Vagina (tissue), 2 donors: Measurements from ENCODE around the gene CDC14A. TPM values are rescaled to one million over a fixed set of nuclear protein-coding genes. Genes with fewer than 3 reads are reported as not detected.

ENCODE experiments used
- DNase-seq, 2 donors: peaks; one replicate each; pipeline ENCODE4 v3.0.0-alpha.2; 2017; ENCODE audit errors: extremely low spot score in 2 of 2
- H3K27ac ChIP-seq: fragments of 200-600 bp; sonication (generic); one replicate; pipeline ENCODE4 v1.5.1; 2019
- H3K27me3 ChIP-seq: fragments of 200-600 bp; sonication (generic); one replicate; pipeline ENCODE4 v1.5.1; 2019
- H3K36me3 ChIP-seq, 2 donors: fragments of 200-600 bp; sonication (generic); one replicate each; pipeline ENCODE4 v1.5.1; 2017 to 2019
- H3K4me1 ChIP-seq: fragments of 200-600 bp; sonication (generic); one replicate; pipeline ENCODE4 v1.5.1; 2019
- H3K4me3 ChIP-seq, 2 donors: fragments of 200-600 bp; sonication (generic); 1 replicate in 1 of 2; 2 replicates in 1 of 2; pipeline ENCODE4 v1.5.1; 2016 to 2019
- H3K9me3 ChIP-seq: fragments of 200-600 bp; sonication (generic); one replicate; pipeline ENCODE4 v1.5.1; 2019
- POLR2A ChIP-seq, 2 donors: fragments of 450-650 bp; IDR thresholded peaks; one replicate each; pipeline ENCODE4 v1.6.1; 2017; ENCODE audit warnings: antibody characterized with exemption in 2 of 2, mild to moderate bottlenecking in 2 of 2, moderate library complexity in 2 of 2
- POLR2AphosphoS5 ChIP-seq, 2 donors: sonication (generic); formaldehyde crosslinking; IDR thresholded peaks; one replicate each; pipeline ENCODE4 v1.9.0; 2017; ENCODE audit warnings: antibody characterized with exemption in 2 of 2, mild to moderate bottlenecking in 2 of 2, low read depth in 1 of 2; ENCODE audit not compliant: insufficient read depth in 1 of 2
- intact Hi-C: fragments of 100-400 bp; cut with DNase I; formaldehyde crosslinking; loops from one replicate; pipeline ENCODE4 v1.15.1; 2023
- total RNA-seq: library from RNA; depleted of rRNA; stranded (reverse); fragments of >200 nt; gene quantifications from one replicate; pipeline ENCODE4 v1.2.3, GENCODE V29; 2016
- TF ChIP-seq, protein P1 (sequence below), 3 experiments: fragments of 450-650 bp in 2 of 3; fragments of 200-600 bp in 1 of 3; sonication (generic) in 1 of 3; IDR thresholded peaks; one replicate each; pipeline ENCODE4 v1.5.1; 2017 to 2019; ENCODE audit warnings: antibody characterized with exemption in 3 of 3, mild to moderate bottlenecking in 2 of 3, moderate library complexity in 2 of 3

CDC14A gene
- total RNA-seq, 1 donor from 2014 or later = 14.5 TPM

DNA sequence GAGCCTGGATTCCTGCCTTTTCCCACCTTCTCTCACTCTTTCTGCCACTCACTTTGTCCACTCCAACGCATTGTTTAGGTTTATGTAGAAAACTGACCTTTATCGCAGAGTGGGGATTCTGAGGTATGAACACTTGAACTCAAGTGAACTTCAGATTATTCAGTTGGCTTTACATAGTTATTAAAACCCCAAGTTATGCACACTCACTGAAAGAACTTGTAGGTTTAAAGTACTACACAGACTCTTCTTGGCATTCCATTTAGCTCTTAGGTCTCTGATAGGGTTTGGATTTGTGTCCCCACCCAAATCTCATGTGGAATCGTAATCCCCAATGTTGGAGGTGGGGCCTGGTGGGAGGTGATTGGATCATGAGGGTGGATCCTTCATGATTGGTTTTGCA lies 46.4 kb upstream of the CDC14A start:
- intact Hi-C loops = no loop called here
- no peaks in the 10 kb centered on the region for H3K36me3 ChIP-seq
- no peak for DNase-seq
- no peak for TF ChIP-seq POLR2AphosphoS5 (IDR thresholded peaks at IDR 0.05; ENCODE audit: insufficient read depth in 1 of 2, low read depth in 1 of 2)
- TF ChIP-seq POLR2A (IDR thresholded peaks at IDR 0.05) = no peak
- TF ChIP-seq, protein P1, sequence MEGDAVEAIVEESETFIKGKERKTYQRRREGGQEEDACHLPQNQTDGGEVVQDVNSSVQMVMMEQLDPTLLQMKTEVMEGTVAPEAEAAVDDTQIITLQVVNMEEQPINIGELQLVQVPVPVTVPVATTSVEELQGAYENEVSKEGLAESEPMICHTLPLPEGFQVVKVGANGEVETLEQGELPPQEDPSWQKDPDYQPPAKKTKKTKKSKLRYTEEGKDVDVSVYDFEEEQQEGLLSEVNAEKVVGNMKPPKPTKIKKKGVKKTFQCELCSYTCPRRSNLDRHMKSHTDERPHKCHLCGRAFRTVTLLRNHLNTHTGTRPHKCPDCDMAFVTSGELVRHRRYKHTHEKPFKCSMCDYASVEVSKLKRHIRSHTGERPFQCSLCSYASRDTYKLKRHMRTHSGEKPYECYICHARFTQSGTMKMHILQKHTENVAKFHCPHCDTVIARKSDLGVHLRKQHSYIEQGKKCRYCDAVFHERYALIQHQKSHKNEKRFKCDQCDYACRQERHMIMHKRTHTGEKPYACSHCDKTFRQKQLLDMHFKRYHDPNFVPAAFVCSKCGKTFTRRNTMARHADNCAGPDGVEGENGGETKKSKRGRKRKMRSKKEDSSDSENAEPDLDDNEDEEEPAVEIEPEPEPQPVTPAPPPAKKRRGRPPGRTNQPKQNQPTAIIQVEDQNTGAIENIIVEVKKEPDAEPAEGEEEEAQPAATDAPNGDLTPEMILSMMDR (IDR thresholded peaks at IDR 0.05) = no peak
- H3K27me3 ChIP-seq = no peaks in the 10 kb centered on the region
- H3K9me3 ChIP-seq = no peaks in the 10 kb centered on the region
- no peak overlapping the region for H3K4me3 ChIP-seq
- H3K27ac ChIP-seq = no peak overlapping the region
- no peaks in the 10 kb centered on the region for H3K4me1 ChIP-seq

DNA sequence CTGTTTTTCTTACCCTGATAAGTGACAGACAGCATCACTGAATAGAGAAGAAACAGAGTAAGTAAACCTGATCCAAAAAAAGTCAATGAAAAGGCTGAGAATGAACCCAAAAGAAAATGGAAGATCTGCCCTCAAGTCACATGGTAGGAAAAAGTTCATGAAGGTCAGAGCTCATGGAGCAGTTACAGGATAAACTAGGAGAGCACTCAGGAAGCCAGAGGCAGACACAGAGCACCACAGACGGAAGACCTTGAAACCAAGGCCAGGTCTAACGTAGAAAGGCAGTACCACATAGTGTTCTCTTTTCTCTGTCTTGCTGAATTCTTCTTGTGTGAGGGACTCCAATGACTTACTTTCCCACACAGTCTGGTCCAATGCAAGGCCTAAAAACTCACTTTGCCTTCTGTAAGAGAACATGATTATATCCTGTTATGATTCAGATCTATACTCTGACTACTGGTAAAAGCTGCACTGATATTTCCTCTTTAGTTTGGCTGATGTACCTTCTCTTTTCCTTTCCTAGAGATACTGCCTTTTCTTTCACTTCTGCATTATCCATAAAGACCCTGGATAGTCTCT lies 45.5 kb upstream of the CDC14A start:
- H3K36me3 ChIP-seq = no peaks in the 10 kb centered on the region
- H3K4me3 ChIP-seq = no peak overlapping the region
- H3K27me3 ChIP-seq = no peaks in the 10 kb centered on the region
- intact Hi-C loops = no loop called here
- H3K4me1 ChIP-seq = no peaks in the 10 kb centered on the region
- DNase-seq = no peak
- H3K9me3 ChIP-seq = no peaks in the 10 kb centered on the region
- no peak overlapping the region for H3K27ac ChIP-seq
- TF ChIP-seq POLR2A (IDR thresholded peaks at IDR 0.05) (no peak), POLR2AphosphoS5 (IDR thresholded peaks at IDR 0.05; ENCODE audit: insufficient read depth in 1 of 2, low read depth in 1 of 2) (no peak)
- TF ChIP-seq, protein P1 (IDR thresholded peaks at IDR 0.05) = no peak

DNA sequence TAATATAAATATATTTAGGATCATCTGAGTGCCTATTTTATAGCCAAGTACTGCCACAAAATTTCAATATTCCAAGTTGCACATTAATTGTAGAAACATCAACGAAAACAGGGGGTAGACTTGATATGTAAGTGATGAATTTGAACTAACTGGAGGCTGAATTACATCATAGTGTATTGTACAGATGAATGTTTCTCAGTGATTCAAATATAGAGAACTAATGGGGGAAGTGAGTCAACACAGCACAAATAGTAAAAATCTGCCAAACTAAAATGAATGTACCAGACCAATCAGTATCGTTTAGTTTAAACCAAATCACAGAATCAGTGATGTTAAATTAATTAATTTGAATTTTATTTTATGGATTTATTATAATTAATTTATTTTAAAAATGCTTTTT lies 43.5 kb upstream of the CDC14A start:
- no peaks in the 10 kb centered on the region for H3K36me3 ChIP-seq
- no peak for TF ChIP-seq POLR2AphosphoS5 (IDR thresholded peaks at IDR 0.05; ENCODE audit: insufficient read depth in 1 of 2, low read depth in 1 of 2)
- intact Hi-C loops = no loop called here
- DNase-seq = no peak
- H3K4me1 ChIP-seq = no peaks in the 10 kb centered on the region
- H3K9me3 ChIP-seq = no peaks in the 10 kb centered on the region
- H3K4me3 ChIP-seq = no peak overlapping the region
- no peak overlapping the region for H3K27ac ChIP-seq
- H3K27me3 ChIP-seq = no peaks in the 10 kb centered on the region

DNA sequence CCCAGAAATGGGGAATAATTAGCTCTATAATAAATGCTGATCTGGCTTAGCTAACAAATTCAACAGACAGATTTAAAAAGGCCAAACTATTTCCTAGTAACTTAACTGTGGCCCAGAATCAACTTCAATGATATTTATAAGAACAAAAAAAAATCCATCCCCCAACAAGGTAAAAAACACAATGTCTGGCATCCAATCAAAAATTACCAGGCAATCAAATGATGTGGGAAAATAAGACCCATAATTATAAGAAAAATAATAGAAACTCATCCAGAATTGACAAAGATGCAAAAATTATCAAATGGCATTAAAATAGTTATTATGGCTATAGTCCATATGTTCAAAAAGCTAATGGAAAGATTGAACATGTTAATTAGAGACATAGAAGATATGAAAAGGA lies 42.4 kb upstream of the CDC14A start:
- intact Hi-C loops = no loop called here
- H3K4me3 ChIP-seq = no peak overlapping the region
- H3K36me3 ChIP-seq = no peaks in the 10 kb centered on the region
- no peaks in the 10 kb centered on the region for H3K9me3 ChIP-seq
- no peak for DNase-seq
- H3K27ac ChIP-seq = no peak overlapping the region
- H3K27me3 ChIP-seq = no peaks in the 10 kb centered on the region
- no peak for TF ChIP-seq POLR2AphosphoS5 (IDR thresholded peaks at IDR 0.05; ENCODE audit: insufficient read depth in 1 of 2, low read depth in 1 of 2)
- TF ChIP-seq, protein P1 (IDR thresholded peaks at IDR 0.05) = no peak
- TF ChIP-seq POLR2A (IDR thresholded peaks at IDR 0.05) = no peak
- no peaks in the 10 kb centered on the region for H3K4me1 ChIP-seq

DNA sequence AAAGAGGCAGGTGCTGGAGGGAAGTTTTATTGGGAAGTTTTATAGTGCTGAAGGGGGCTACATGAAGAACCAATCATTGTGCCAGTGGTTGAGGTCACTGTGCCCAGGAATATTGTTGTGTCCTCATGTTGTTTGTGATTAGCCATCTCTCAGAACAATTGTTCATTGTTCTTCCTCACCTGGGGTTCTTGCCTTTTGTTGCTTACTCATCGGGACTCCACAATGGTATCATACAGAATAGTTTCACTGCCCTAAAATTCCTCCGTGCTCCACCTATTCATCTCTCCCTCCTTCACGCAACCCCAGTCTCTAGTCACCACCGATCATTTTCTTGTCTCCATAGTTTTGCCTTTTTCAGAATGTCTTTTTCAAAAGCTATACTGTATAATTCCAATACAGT lies 38.9 kb upstream of the CDC14A start:
- Histone ChIP-seq H3K9me3 (no peaks in the 10 kb centered on the region), H3K36me3 (no peaks in the 10 kb centered on the region), H3K27me3 (no peaks in the 10 kb centered on the region), H3K4me3 (no peak overlapping the region), H3K27ac (no peak overlapping the region), H3K4me1 (no peaks in the 10 kb centered on the region)
- TF ChIP-seq, protein P1 (IDR thresholded peaks at IDR 0.05) = no peak
- TF ChIP-seq POLR2AphosphoS5 (IDR thresholded peaks at IDR 0.05; ENCODE audit: insufficient read depth in 1 of 2, low read depth in 1 of 2) (no peak), POLR2A (IDR thresholded peaks at IDR 0.05) (no peak)
- intact Hi-C loops = no loop called here
- no peak for DNase-seq
